ENCODE measurements around the gene RTN4RL2.
"Not testable (repeated sequence)": the region's sequence is repeated elsewhere in the genome, so short reads cannot be mapped to it uniquely, and the experiment has no call there.

Gene RTN4RL2

DNA sequence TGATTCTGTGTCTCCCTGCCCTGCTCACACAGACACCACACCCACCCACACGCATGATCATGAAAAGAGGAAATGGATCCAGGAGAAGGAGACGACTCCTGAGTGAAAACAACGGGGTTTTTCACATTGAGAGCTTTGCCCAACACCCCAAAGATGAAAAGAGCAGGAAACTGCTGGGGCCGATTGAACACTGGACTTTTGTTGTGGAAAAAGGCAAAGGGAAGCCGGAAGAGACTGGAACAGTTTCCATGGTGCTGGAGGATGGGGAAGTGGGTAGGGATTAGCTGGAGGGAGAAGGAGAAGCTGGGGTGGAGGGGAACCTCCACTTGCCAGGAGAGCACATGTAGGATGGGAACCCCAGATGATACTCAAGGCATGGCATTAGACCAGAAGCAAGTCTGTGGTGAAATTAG, 28.2 kb upstream of the RTN4RL2 start:
- DNase-seq (ENCODE audit: extremely low read depth in 1 of 2, low read depth in 1 of 2), result no peak

DNA sequence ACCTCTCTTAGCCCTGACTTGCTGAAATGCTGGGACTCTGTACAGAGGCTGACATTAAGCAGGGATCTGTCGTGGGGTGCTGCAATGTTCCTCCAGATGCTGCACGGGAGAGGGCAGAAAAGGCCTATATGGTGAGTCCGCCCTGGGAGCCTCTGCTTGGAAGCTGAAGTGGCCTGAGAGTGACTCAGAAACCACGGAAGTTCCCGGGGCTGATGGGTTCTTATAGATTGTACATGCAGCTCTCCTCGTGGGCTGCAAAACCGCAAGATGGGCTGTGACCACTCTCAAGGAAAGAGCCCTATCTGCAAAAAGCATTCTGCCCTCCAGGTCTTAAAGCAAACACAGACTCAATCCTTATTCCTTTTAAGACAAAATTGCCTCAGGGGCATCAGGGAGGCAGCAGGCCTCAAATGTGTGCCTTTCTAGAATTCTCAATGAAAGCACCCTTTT, 27.6 kb upstream of the RTN4RL2 start:
- peak in 1 of 2 donors; percentile 45 for DNase-seq (ENCODE audit: extremely low read depth in 1 of 2, low read depth in 1 of 2)

DNA sequence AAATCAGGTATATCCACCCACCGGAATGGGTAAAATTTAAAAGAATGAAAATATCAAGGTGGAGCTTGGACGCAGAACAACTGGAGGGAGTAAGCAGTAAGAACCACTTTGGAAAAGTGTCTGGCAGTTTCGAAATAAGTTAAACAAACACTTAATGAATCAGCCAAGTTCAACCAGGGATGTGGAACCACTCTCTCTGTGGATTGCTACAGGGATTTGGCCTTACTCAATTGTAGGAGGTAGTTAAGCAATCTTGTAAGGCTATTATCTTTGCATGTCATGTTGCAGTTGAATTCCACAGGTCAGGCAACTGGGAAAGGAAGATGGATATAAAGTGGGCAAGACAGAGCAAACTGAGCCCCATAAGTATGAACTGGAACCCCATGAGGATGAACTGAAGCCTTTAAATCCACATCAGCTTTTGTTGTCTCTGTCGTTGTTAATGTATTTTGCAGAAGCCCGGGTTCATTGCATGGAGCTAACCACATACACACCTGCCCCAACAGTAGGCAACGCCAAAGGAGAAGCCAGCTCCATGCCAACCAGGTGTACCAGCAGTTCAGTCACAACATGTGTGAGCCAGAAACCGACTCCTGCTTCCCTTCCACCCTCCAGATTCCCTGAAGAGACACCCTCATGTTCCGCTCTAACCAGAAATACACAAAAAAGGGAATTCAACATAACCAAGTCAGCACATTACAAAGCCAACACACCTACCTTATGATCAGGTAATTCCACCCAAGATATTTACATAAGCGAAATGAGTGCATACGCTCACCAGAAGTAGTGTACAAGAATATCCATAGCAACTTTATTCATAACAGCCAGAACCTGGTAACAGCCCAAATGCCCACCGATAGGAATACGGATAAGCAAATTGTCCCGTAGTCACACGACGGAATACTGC, 25.4 kb upstream of the RTN4RL2 start:
- DNase-seq (ENCODE audit: extremely low read depth in 1 of 2, low read depth in 1 of 2), result no peak

DNA sequence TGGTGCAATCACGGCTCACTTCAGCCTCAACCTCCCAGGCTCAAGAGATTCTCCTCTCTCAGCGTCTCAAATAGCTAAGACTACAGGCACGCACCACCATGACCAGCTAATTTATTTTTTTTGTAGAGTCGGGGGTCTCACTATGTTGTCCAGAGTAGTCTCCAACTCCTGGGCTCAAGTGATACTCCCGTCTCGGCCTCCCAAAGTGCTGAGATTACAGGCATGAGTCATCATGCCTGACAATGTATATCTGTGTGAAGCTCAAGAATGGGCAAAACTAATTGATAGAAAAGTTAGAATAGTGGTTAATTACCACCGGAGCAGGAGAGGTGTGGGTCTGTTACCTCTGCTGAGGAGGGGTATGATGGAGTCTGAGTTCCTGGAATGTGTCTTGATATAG, 24.3 kb upstream of the RTN4RL2 start:
- no peak for DNase-seq (ENCODE audit: extremely low read depth in 1 of 2, low read depth in 1 of 2)

DNA sequence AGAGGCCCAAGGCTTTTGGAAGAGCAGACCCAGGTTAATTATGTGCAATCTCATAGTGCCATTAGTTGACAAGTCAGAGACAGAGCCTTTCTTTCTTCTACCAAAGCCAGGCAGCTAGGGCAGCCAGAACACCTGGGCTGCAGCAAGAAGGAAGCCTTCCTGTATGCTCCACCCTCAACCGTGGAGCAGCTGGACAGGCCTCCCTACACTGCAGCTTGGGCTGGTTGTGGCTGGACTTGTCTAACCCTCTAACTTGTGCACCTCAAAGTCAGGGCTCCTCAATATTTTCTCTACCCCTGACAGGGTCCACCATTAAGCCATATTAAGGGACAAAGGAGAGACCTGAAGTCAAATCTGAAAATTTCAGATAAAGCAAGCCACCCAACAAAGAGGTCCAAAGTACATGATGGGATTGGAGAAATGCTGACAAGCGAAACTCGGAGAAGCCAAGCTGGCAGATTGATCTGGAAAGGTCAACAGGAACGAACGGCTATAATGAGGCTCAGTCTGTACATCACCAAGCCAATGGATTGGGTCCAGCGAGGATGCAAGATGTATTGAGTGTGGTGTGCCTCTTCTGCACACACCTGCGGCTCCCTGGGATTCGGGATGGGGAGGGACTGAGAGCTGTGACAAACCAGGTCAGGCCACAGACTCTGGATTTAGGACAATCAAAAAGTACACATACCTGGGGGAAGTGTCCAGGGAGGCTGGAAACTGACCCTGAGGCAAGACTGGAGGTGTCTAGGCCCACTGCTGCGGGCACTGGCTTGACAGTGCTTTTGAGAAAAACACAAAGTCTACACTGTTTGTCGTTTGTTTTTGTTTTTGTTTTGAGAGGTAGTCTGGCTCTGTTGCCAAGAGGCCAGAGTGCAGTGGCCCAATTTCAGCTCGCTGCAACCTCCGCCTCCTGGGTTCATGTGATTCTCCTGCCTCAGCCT, 21.7 kb upstream of the RTN4RL2 start:
- DNase-seq (ENCODE audit: extremely low read depth in 1 of 2, low read depth in 1 of 2), result no peak

DNA sequence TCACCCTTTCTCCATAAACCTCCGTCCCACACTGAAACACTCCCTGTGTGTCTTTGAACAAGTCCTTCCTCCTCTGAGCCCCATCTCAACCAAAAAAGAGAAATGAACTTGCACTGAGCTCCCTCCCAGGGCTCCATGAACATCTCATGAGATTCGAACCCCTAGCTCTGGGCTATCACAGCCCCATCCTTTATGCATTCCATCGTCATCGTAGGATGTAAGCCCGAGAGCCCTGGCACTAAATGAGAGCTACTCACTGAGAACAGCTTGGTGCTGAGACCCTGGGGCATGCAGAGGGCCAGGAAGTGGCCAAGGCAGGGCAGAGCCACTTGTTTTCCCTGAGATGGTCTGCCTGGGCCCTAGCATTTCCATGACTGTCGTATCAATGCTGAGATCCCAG, 20.5 kb upstream of the RTN4RL2 start:
- DNase-seq (ENCODE audit: extremely low read depth in 1 of 2, low read depth in 1 of 2), result no peak

DNA sequence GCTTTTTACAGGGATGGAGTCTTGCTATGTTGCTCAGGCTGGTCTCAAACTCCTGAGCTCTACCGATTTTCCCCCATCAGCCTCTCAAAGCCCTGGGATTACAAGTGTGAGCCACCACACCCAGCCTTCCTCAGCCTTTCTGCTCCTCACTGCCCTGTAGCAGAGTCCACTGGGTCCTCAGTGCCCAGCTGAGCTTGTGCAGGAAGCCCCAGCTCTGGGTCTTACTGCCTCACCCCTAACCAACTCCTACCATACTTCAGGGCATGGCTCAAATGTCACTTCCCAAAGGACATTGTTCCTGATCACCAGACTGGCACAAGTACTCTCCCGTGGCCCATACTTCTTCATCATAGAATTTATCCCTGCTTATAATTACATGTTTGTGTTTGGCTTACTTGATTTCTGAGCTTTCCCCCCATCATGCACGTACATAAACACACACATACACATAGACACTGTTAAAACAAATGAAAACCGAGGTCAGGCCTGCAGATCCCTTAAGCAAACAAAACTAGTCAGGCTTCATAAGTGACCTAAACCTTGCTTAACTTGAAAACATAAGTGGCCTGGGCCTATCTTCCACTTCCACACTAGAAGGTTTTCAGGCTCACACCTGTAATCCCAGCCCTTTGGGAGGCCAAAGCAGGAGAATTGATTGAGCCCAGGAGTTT, 19.4 kb upstream of the RTN4RL2 start:
- no peak for DNase-seq (ENCODE audit: extremely low read depth in 1 of 2, low read depth in 1 of 2)

DNA sequence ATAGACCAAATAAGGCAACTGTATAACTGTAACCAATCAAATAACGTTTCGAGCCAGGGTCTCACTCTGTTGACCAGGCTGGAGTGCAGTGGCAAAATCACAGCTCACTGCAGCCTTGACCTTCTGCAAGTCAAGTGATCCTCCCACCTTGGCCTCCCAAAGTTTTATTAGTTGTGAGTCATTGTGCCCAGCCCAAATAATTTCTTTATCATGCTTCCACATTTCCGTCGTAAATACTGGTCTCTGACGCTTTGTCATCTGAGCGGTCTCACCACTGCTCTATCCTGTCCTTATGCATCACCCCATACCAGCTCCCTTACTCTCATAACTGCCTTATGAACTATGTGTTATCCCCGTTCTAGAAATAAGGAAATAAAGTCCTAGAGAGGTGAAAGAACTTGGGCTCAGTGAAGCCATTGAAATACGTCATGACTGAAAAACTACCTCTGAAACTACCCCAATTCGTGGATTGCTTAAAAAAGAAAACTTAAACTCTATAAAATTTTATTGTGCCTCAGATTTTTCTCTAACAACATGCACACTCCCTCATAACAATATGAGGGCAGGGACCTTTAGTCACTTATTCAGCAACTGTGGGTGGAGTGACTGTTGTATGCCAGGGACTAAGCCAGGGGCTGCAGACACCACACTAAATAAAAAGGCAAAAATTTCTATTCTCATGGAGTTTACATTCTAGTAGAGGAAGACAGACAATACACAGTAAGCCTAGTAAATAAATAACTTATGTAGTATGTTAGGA, 15.8 kb upstream of the RTN4RL2 start:
- DNase-seq (ENCODE audit: extremely low read depth in 1 of 2, low read depth in 1 of 2), result no peak

DNA sequence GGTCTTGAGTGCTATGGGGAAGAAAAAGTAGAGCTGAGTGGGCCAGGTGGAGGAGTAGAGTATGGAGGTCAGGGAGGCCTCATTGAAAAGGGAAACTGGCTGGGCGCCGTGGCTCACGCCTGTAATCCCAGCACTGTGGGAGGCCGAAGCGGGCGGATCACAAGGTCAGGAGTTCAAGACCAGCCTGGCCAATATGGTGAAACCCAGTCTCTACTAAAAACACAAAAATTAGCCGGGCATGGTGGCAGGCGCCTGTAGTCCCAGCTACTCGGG, 15.3 kb upstream of the RTN4RL2 start:
- not testable (repeated sequence) for DNase-seq (ENCODE audit: extremely low read depth in 1 of 2, low read depth in 1 of 2)

DNA sequence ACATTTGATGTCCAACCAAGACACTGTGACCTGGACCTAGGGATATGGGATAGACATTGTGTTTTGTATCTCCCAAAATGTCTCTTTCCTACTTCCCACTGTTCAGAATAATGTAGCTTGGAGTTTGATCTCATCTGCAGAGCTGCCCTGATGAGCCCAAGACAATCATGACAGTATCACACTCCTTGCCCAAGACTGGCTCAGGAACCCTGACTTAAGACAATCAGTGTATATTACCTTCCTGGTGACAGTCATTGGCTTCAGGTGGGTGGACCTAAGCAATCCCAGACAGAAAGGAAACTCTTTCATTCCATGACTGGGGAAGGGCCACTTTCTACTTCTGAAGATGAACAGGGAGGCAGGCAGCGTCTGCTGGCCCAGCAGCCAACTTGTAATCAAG, 14.3 kb upstream of the RTN4RL2 start:
- no peak for DNase-seq (ENCODE audit: extremely low read depth in 1 of 2, low read depth in 1 of 2)

DNA sequence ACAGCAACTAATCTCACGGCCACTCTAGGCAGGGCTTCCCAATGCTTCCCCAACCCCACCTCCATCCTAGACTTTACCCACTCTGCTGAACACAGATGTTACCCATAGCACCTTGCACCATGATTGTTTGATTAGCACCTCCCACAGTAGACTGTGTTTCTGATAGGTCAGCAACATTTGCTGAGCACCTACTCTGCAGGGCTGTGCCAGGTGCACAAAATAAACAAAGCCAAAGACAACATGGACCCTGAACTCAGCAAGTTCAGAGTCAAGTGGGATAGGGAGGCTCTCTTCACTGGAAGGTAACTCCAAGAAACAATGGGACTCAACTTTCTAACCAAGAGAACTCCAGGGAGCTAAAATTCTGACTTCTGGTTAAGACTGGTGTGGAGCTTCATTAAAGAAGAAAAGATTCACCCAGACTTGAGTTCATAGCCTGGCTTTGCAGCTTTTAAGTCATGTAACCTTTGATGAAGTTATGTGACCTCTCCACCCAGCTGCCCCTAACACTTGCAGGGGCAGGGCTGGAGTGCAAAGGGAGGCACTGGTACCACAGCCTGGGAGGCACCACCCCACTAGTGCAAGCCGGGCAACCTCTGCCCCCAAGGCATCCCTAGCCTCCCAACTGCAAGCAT, 6.7 kb upstream of the RTN4RL2 start:
- no peak for DNase-seq (ENCODE audit: extremely low read depth in 1 of 2, low read depth in 1 of 2)

DNA sequence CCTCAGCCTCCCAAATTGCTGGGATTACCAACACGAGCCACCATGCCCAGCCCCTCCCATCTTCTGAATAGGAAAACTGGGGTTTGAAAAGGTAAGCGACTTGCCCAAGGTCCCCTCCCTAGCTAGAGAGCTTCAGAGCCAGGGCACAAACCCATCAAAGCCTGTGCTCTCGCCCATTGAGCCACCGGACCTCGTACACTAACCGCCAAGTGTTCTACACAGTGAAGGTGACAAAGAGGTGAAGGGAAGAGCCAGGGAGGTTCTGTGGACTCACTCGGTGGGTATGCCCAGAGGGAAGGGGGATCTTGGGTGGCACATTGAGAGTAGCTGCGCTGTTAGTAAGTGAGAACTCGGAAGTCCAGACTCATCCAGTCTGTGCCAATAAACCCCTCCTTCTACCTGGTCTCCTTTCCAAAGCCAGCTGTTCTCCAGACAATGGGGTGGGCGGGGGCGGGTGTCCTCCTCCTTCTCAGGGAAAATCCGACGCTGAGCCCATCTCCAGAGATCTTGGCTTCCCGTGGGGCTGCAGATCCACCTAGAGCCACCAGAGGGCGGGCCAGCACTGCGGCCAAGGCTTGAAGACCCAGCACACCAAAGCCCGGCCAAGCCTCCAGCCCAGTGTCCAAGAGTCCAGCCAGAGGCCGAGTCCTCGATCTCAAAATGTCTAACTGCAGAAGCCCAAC, 3.2 kb upstream of the RTN4RL2 start:
- peak in 1 of 2 donors; percentile 31 for DNase-seq (ENCODE audit: extremely low read depth in 1 of 2, low read depth in 1 of 2)

DNA sequence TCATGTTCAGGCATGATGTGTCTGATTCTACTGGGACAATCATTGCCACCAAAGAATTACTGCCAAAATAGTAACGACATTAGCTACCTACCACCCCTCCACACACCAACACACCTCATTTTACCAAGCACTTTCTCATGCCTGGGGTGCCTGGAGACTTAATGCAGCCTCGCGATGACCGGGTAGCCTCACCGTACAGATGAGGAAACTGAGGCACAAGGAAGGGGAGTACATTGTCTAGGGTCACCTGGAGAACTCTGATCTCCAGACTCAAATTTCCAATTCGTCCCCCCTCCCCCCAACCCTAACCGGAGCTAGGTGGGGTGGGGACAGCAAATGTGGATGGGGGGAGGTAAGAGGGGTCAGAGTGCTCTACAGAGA, 2.7 kb upstream of the RTN4RL2 start:
- no peak for DNase-seq (ENCODE audit: extremely low read depth in 1 of 2, low read depth in 1 of 2)

DNA sequence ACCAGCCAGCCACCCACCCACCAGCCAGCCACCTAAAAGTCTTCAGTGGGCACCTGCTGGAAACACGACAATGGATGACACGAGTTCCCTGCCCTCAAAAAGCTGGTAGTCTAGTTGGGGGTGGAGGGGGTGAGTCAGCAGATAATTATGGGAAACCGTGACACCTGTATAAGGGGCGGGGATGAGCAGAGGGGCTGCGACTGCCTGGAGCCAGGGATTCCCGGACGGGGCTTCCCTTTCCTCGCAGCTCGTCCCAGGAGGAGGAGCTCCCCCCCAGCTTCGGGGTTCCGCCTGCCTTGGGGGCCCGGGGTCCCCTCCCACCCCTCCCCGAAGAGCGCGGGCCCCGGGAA, 2.3 kb upstream of the RTN4RL2 start:
- no peak for DNase-seq (ENCODE audit: extremely low read depth in 1 of 2, low read depth in 1 of 2)

DNA sequence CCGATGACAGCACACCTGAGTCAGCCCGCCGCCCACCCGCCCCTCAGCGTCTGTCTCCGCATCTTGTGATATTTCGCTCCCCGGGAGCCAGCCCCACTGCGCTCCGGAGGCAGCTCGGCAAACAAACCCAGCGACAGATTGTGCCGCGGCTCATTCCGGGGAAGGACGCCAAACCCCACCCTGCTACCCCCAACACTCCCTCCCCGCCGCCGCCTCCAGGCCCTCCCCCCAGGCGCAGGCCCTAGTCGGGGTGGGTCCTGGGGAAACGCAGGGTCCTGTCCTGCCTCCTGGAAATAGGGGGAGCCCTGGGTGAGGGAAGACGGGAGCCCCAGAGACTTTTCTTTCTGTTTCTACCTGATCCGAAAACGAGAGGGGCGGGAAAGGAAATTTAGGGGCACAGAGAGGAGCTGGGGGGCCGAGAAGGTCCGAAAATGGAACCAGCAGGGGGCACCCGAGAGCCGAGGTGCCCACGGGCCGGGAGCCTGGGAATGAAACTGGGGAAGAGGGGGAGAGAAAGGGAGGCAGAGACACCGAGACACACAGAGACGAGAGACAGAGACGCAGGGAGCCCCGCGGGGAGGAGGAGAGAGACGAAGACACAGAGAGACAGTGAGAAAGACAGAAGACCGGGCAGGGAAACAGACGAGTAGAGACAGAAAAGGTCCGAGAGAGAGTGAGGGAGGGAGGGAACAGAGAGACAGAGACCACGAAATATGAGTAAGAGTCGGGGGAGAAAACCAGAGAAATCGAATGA, 1.7 kb upstream of the RTN4RL2 start:
- no peak for DNase-seq (ENCODE audit: extremely low read depth in 1 of 2, low read depth in 1 of 2)

DNA sequence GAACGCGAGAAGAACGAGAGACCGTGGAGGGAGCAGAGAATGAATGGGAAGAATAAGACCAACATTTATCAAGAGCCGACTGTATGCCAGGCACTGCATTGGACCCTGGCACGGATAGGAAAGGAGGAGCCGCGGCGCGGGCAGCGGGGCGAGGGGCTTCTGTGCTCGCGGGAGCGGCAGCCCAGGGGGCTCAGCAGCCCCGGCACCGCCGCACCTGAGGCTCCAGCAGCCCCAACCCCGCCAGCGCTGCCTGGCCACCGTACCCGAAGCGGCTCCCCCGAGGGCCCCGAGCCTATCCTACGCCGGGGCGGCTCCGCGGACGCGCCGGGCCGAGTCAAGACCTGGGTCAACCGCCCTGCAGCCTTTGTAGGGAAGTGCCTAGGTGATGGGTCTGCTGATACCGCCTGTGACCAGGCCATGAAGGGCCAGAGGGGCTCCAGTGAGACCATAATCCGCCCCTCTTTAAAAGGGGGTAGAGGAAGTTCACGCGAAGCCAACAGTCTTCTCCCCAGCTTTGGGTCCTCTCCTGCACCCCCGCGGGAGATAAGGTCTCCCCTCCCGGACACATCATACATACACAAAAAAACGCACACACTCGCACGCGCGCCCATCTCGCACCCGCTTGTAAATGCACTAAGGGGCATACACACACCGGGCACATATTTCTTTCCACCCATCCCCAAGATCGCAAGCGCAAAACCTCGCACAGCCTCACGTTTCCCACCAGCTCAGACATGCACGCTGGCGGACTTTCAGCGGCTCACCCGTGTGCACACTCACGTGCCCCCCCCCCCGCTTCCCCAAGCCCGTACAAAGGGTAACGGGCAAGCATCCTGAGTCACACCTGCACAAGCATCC, 935 bp upstream of the RTN4RL2 start:
- DNase-seq (ENCODE audit: extremely low read depth in 1 of 2, low read depth in 1 of 2), result no peak

DNA sequence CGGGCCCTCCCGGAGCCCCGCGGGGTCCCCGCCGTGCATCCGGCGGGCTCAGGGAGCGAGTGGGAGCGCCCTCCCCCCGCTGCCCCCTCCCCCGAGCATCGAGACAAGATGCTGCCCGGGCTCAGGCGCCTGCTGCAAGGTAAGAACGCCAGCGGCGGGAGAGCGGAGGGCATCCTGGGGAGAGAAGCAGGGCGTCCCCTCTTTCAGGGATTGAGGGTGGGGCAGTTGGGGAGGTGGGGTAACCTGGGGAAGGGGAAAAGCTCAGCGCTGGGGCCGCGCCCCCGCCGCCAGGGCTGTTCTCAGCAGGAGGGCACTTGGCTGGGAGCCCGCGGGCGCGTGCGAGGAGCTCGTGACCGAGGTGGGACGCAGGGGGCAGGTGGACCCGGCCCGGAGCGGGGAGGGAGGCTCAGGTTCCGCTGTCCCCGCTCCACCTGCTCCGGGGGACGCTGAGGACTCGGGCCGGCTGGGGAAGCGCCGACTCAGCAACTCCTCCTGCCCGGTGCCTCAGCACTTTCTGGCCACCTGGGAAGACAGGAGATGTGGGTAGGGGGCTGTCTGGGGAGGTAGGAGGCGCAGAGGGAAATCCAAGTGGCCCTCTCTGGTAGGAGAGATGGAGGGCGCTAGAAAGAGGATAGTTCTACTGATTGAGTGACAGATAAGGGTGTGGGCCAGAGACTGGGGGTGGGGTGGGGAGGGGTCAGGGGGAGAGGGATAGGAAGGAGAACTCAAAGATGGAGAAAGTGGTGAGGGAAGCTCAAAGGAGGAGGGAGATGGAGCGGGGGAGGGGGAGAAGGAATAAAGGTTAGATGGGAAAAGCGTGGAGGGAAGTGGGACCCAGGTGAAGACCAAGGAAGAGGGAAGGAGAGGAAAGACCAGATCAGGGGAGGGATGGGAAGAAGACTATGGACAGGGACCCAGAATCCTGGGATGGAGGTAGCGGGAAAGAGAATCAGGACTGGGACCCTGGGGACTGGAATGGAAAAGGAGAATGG, 726 bp downstream of the RTN4RL2 start:
- DNase-seq (ENCODE audit: extremely low read depth in 1 of 2, low read depth in 1 of 2), result no peak
